HEK293T (cell line): ENCODE measurements around the gene RNF130.
A peak's percentile ranks its signal among the peaks of the same experiment; 100 is the strongest.

ENCODE experiments used
- CTCF ChIA-PET: fragments of 350-600 bp; formaldehyde crosslinking; extraction: SDS; loops from one replicate; lab custom pipeline; 2021; ENCODE audit warnings: antibody characterized with exemption, inconsistent platforms; lab: Yijun Ruan, JAX
- POLR2A ChIA-PET: fragments of 350-600 bp; formaldehyde crosslinking; extraction: SDS; loops from one replicate; lab custom pipeline; 2020; ENCODE audit warnings: antibody characterized with exemption, inconsistent platforms; lab: Yijun Ruan, JAX
- DNase-seq: peaks from one replicate; pipeline ENCODE4 v3.0.0; 2012; ENCODE audit warnings: mixed read lengths; ENCODE audit errors: extremely low spot score
- ARNT ChIP-seq: fragments of 450-650 bp; IDR thresholded peaks from 2 replicates; pipeline ENCODE4 v1.6.1; 2017; ENCODE audit warnings: mild to moderate bottlenecking
- BHLHE40 ChIP-seq: fragments of 450-650 bp; IDR thresholded peaks from 2 replicates; pipeline ENCODE4 v1.6.1; 2016; ENCODE audit warnings: mild to moderate bottlenecking, moderate library complexity, borderline replicate concordance
- CTBP1 ChIP-seq: fragments of 450-650 bp; IDR thresholded peaks from 2 replicates; pipeline ENCODE4 v1.6.1; 2016; ENCODE audit warnings: borderline replicate concordance
- ELF4 ChIP-seq: fragments of 450-650 bp; IDR thresholded peaks from 2 replicates; pipeline ENCODE4 v1.6.1; 2017; ENCODE audit warnings: antibody characterized with exemption
- FOXA1 ChIP-seq: fragments of 450-650 bp; IDR thresholded peaks from 2 replicates; pipeline ENCODE4 v1.6.1; 2016; ENCODE audit warnings: mild to moderate bottlenecking
- FOXK2 ChIP-seq: fragments of 450-650 bp; IDR thresholded peaks from 2 replicates; pipeline ENCODE4 v1.6.1; 2016; ENCODE audit warnings: mild to moderate bottlenecking
- FOXM1 ChIP-seq: fragments of 450-650 bp; IDR thresholded peaks from 2 replicates; pipeline ENCODE4 v1.6.1; 2017; ENCODE audit warnings: mild to moderate bottlenecking, borderline replicate concordance
- HDGF ChIP-seq: fragments of 450-650 bp; IDR thresholded peaks from 2 replicates; pipeline ENCODE4 v1.6.1; 2017; ENCODE audit warnings: antibody characterized with exemption, borderline replicate concordance
- L3MBTL2 ChIP-seq: fragments of 450-650 bp; conservative IDR thresholded peaks from 2 replicates; pipeline ENCODE4 v1.6.1; 2016; ENCODE audit warnings: mild to moderate bottlenecking
- LEF1 ChIP-seq: fragments of 450-650 bp; IDR thresholded peaks from 2 replicates; pipeline ENCODE4 v1.6.1; 2017; ENCODE audit warnings: mild to moderate bottlenecking, borderline replicate concordance
- NFRKB ChIP-seq: fragments of 450-650 bp; IDR thresholded peaks from 2 replicates; pipeline ENCODE4 v1.6.1; 2016; ENCODE audit warnings: mild to moderate bottlenecking, moderate library complexity
- PKNOX1 ChIP-seq: fragments of 450-650 bp; IDR thresholded peaks from 2 replicates; pipeline ENCODE4 v1.6.1; 2016
- SP1 ChIP-seq: fragments of 450-650 bp; IDR thresholded peaks from 2 replicates; pipeline ENCODE4 v1.6.1; 2017
- SUZ12 ChIP-seq: fragments of 450-650 bp; IDR thresholded peaks from 2 replicates; pipeline ENCODE4 v1.6.1; 2016; ENCODE audit warnings: mild to moderate bottlenecking
- TARDBP ChIP-seq: fragments of 450-650 bp; IDR thresholded peaks from 2 replicates; pipeline ENCODE4 v1.6.1; 2016
- ZNF384 ChIP-seq: fragments of 450-650 bp; IDR thresholded peaks from 2 replicates; pipeline ENCODE4 v1.6.1; 2016

Gene RNF130

GRCh38 chr5:180077594-180078284, 6.2 kb upstream of the RNF130 start:
- ChIA-PET CTCF (no interaction called here), POLR2A (interaction anchor here (0.6 kb wide), 1 partner anchor 12 kb away, joined by 3 read pairs; no protein-coding TSS in a partner anchor)
- no peak for TF ChIP-seq TARDBP
- TF ChIP-seq CTBP1: no peak
- no peak for TF ChIP-seq ZNF384
- no peak for TF ChIP-seq NFRKB
- no peak for TF ChIP-seq LEF1
- no peak for TF ChIP-seq L3MBTL2
- TF ChIP-seq FOXA1: no peak
- DNase-seq: no peak

DNA sequence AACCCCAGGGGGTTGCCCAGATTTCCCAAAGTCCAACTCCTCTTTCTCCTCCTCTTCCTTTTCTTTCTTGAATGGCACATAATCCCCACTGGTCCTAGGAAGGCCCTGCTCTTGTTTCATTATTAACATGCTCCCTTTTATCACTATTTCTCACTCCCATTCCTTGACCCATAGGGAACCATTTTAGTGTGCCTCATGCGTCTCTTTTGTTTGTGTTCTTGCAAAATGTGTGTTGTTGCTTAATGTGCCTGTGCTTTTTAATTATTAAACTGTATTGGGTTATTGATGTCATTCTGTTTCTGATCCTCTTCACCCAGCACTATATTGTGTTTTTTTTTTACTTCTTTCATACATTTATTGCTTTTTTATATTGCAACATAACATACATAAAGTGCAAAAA, 4.1 kb upstream of the RNF130 start:
- ChIA-PET CTCF (interaction anchor here (1.0 kb wide), 1 partner anchor 105 kb away, joined by 6 read pairs; no protein-coding TSS in a partner anchor), POLR2A (no interaction called here)
- no peak for DNase-seq
- no peak for TF ChIP-seq FOXK2
- TF ChIP-seq ZNF384: no peak
- TF ChIP-seq CTBP1: no peak
- TF ChIP-seq SUZ12: no peak
- no peak for TF ChIP-seq BHLHE40
- TF ChIP-seq HDGF: no peak
- no peak for TF ChIP-seq PKNOX1
- no peak for TF ChIP-seq LEF1
- TF ChIP-seq SP1: no peak
- TF ChIP-seq FOXA1: no peak
- TF ChIP-seq L3MBTL2: no peak

- ChIA-PET CTCF (interaction anchor here (1.0 kb wide), 1 partner anchor 103 kb away, joined by 6 read pairs; no protein-coding TSS in a partner anchor), POLR2A (no interaction called here)
- DNase-seq: no peak
- no peak for TF ChIP-seq NFRKB
- no peak for TF ChIP-seq ZNF384
- TF ChIP-seq BHLHE40: no peak
- no peak for TF ChIP-seq FOXM1
- no peak for TF ChIP-seq LEF1
- no peak for TF ChIP-seq TARDBP
- TF ChIP-seq HDGF: no peak
- TF ChIP-seq PKNOX1: no peak
- no peak for TF ChIP-seq ARNT
- no peak for TF ChIP-seq SUZ12
- TF ChIP-seq SP1: no peak
- no peak for TF ChIP-seq ELF4
- no peak for TF ChIP-seq CTBP1
Measured at GRCh38 chr5:180074462-180074861, 2.9 kb upstream of the RNF130 start.

- TF ChIP-seq NFRKB (no peak), ELF4 (no peak), ZNF384 (no peak), ARNT (no peak), TARDBP (no peak), PKNOX1 (no peak), FOXK2 (no peak), FOXA1 (no peak), SUZ12 (no peak), BHLHE40 (no peak), FOXM1 (no peak), SP1 (no peak), L3MBTL2 (no peak), CTBP1 (no peak)
- no peak for DNase-seq
- ChIA-PET CTCF (no interaction called here), POLR2A (no interaction called here)
Measured at GRCh38 chr5:180072556-180072955, 997 bp upstream of the RNF130 start.

DNA sequence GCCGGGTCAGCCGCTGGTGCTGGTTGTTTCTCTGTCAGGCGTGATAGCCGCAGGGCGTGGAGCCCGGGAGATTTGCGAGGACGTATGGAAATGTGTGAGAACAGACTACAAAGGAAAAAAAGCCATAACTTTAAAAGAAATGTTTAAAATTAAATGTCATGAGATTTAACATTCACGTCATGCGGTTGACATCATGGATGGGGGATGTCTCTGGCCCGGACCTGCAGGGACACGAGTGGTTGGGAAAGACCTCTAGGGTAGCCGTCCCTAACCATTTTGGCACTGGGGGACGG, 643 bp upstream of the RNF130 start:
- TF ChIP-seq BHLHE40 (no peak), L3MBTL2 (peak; percentile 100)
- CTCF ChIA-PET: no interaction called here
- DNase-seq: no peak
- POLR2A ChIA-PET: no interaction called here

- CTCF ChIA-PET: no interaction called here
- POLR2A ChIA-PET: interaction anchor here (0.6 to 1.1 kb wide), 5 partner anchors 8 to 63 kb away, joined by 3 to 4 read pairs (median 3); no protein-coding TSS in a partner anchor
- TF ChIP-seq L3MBTL2: peak; percentile 72
- TF ChIP-seq PKNOX1: no peak
- TF ChIP-seq BHLHE40: no peak
- peak; percentile 52 for DNase-seq
Measured at GRCh38 chr5:180070756-180071530, 616 bp downstream of the RNF130 start.
